GM21528 (cell line): ENCODE measurements around the gene FEM1C.

ENCODE experiments used
- ATAC-seq: cut with Tn5 transposase; IDR thresholded peaks from one replicate; pipeline ENCODE4 v1.9.1; 2021; ENCODE audit warnings: mild to moderate bottlenecking, moderate library complexity; ENCODE audit not compliant: unreplicated experiment, low FRiP score

Gene FEM1C

GRCh38 chr5:115524199-115524847 lies 20.3 kb downstream of the FEM1C start:
- no peak for ATAC-seq

DNA sequence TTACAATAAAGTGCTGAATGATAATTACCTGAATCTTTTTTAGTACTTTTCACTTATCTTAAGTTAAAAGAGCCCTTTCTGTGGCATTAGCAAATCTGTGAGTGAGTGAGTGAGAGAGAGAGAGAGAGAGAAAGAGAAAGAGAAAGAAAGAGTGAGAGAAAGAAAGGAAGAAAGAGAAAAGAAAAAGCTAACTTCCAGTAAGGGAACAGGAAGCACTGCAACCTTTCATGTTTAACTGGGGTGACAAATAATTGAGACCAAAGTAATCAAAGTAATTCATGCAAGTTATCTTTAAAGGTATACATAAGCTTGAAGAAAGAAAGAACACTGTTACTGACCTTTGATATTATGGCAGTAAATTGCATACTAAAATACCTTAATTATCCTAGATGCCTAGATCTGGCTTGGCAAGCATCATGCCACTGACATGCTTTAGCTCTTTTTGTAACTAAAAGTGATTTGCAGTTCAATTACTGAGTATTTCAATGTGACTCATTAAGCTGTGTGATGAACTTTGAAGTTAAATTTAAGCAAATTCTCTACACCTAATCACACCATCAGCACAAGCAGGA lies 21.7 kb downstream of the FEM1C start:
- no peak for ATAC-seq

- no peak for ATAC-seq
Measured at GRCh38 chr5:115520191-115520590, 24.4 kb downstream of the FEM1C start.

DNA sequence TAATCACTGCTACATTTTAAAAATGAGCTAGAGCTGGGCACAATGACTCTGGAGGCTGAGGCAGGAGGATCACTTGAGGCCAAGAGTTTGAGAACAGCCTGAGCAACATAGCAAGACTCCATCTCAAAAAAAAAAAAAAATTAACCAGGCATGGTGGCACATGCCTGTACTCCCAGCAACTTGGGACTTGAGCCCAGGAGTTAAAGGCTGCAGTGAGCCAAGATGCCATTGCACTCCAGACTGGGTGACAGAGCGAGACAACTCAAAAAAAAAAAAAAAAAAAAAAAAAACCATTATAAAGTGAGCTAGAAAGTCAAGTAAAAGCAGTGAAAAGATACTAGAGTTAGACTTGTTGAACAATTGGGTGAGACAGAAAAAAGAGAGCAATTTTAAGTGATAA lies 28.2 kb downstream of the FEM1C start:
- no peak for ATAC-seq

- ATAC-seq: no peak
Measured at GRCh38 chr5:115514220-115514619, 30.4 kb downstream of the FEM1C start.

DNA sequence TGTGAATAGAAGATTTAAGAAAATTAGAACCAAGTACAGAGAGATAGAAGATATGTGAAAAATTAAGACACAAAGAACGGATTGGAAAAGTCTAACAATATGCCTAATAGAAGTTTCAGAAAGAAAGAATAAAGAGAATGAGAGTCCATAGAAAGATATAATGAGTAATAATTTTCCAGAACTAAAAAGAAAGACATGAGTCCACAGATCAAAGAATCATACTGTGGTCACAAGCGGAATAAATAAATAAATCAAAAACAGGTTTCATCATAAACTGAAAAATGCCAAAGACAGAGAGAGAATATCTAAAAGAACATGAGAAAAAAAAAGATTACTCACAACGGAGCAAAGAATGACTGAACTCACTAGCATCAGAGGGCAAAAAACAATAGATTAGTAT lies 32.9 kb downstream of the FEM1C start:
- ATAC-seq: no peak

GRCh38 chr5:115510145-115510645 lies 34.4 kb downstream of the FEM1C start:
- ATAC-seq: no peak

GRCh38 chr5:115509547-115509946 lies 35.0 kb downstream of the FEM1C start:
- no peak for ATAC-seq

GRCh38 chr5:115507681-115508080 lies 36.9 kb downstream of the FEM1C start:
- ATAC-seq: no peak

- ATAC-seq: no peak
Measured at GRCh38 chr5:115503420-115503819, 41.2 kb downstream of the FEM1C start.

GRCh38 chr5:115501464-115502210 lies 42.9 kb downstream of the FEM1C start:
- ATAC-seq: no peak

DNA sequence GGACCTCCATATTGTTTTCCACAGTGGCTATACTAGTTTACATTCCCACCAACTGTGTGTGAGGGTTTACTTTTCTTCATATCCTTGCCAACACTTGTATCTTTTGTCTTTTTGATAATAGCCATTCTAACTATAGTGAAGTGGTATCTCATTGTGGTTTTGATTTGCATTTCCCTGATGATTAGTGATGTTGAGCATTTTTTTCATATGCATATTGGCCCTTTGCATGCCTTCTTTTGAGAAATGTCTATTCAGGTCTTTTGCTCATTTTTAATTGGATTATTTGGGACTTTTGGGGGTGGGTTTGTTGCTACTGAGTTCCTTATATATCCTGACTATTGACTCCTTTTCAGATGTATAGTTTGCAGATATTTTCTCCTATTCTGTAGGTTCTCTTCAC lies 44.4 kb downstream of the FEM1C start:
- ATAC-seq: no peak

DNA sequence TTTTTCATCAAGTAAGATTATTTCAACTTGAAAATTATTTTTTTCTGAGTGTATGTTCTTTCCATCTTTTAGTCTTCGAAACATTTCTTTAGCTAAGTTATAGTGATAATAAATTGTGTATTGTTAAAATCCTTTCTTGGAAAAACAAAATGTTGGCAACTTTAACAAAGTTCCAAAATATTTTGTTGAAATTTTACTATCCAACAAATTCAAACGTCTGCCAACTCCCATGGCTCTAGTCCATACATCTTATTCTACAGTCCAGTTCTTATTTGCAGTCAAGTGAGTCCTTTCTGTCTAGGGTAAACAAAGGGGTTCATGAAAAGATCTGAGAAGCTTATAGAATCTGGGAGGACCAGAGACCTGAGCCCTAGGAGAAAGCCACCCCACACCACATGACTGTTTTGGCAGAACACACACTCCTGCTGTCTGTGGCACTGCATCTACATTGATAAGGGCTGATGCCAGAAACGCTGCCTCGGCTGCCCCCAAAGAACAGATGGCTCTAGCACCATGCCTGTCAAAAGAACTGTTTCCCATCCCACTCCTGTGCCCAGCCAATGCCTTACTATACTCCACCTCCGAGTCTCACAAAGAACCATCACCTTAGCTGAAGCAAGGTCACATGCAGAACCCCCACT lies 47.5 kb downstream of the FEM1C start:
- ATAC-seq: no peak

GRCh38 chr5:115494570-115495289 lies 49.8 kb downstream of the FEM1C start:
- ATAC-seq: no peak

DNA sequence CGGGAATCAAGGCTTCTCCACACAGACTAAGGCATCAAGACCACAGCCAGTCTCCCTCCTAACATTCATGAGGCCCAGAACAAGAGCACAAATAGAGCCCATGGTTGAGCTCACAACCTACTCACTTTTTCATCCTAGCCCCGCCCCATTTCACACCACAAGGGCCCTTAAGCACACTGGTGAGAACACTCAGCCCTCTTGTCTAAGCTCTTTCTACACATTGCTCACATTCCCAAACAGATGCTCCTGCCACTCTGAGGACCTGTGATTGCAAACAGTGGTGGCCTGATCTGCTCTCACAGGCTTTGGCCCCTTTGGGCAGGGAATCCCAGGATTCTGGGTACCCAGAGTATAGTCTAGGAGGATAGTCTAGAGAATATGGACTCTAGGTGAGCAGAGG lies 54.0 kb downstream of the FEM1C start:
- ATAC-seq: no peak

DNA sequence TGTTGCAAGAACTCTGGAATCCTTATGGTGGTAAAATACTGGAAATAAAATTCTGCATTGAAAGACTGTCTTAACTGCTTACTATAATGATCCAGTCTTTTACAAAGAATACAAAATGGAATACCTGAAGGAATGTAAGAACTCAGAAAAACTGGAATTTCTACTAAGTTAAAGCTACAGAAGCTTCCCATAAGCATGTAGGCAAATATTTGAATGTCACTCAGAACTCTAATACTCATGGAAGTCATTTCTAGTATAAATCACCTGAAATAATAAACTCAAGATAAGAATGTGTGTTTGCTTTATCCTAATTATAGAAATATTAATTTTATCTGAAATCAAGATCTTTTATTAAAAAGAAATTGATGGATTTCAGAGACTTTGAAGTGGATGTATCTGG lies 54.8 kb downstream of the FEM1C start:
- no peak for ATAC-seq

- no peak for ATAC-seq
Measured at GRCh38 chr5:115487756-115488155, 56.8 kb downstream of the FEM1C start.

DNA sequence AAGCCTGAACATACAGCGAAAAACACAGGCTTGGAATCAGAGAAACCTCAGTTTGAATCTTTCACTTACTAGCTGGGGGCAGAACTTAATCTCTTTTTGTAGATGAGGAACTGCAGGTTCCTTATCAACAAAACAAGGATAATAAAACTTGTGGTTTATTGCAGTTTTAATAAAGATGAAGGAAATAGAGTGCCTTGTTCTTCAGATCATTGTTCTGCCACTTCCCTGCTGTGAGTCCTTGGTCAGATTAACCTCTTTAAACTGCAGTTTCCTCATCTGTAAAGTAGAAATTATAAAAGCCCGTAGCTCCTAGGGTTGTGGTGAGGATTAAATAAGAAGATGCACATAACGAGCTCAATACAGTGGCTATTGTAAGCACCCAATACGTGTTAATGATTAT lies 57.4 kb downstream of the FEM1C start:
- ATAC-seq: no peak

DNA sequence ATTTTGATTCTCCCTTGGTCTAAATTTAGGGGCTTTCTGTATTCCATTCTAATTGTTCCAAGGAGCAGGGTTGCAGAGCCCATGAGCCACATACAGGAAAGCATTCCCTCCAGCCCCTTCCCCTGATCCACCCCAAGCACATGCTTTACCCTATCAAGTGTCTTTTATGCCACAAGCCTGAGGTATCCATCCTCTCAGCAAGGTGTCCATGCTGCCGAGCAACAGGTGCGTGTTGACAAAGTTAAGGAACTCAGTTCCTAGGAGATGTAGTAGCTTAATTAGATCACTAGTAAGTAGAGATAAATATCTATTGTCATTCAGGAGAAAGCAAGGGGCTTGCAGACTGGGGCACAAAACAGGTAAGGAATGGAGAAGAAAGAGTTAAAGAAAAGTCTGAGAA lies 57.8 kb downstream of the FEM1C start:
- ATAC-seq: no peak

GRCh38 chr5:115484368-115484767 lies 60.2 kb downstream of the FEM1C start:
- no peak for ATAC-seq

- ATAC-seq: no peak
Measured at GRCh38 chr5:115480900-115481299, 63.7 kb downstream of the FEM1C start.
